OCI-LY1 (cell line): ENCODE results near the gene LIMS2.

ENCODE experiments used
- H2AFZ ChIP-seq: fragments of 200-600 bp; sonication (generic), shearing (Covaris generic); 2 replicates; pipeline ENCODE4 v1.6.0; 2014; ENCODE audit warnings: antibody characterized with exemption, mild to moderate bottlenecking, low read length
- H3F3A ChIP-seq: fragments of 200-600 bp; sonication (generic), shearing (Covaris generic); 2 replicates; pipeline ENCODE4 v1.6.0; 2014; ENCODE audit warnings: mild to moderate bottlenecking, antibody characterized with exemption, low read length, moderate library complexity; ENCODE audit not compliant: insufficient read depth
- H3K27ac ChIP-seq: fragments of 200-600 bp; sonication (generic); 2 replicates; pipeline ENCODE4 v1.5.1; 2014; ENCODE audit warnings: low read length, mixed run types, mild to moderate bottlenecking, low read depth; ENCODE audit not compliant: poor library complexity, severe bottlenecking
- H3K27me3 ChIP-seq: fragments of 200-600 bp; sonication (generic); 2 replicates; pipeline ENCODE4 v1.6.0; 2014; ENCODE audit warnings: antibody characterized with exemption, mild to moderate bottlenecking, low read length, moderate library complexity; ENCODE audit not compliant: insufficient read depth
- H3K36me3 ChIP-seq: fragments of 200-600 bp; sonication (generic); 2 replicates; pipeline ENCODE4 v1.6.1; 2014; ENCODE audit warnings: mild to moderate bottlenecking, antibody characterized with exemption, low read length, moderate library complexity, mixed read lengths; ENCODE audit not compliant: insufficient read depth
- H3K4me1 ChIP-seq: fragments of 200-600 bp; sonication (generic); 2 replicates; pipeline ENCODE4 v1.5.1; 2014; ENCODE audit warnings: mild to moderate bottlenecking, low read length, moderate library complexity; ENCODE audit not compliant: insufficient read depth, severe bottlenecking
- H3K4me2 ChIP-seq: fragments of 200-600 bp; sonication (generic), shearing (Covaris generic); 2 replicates; pipeline ENCODE4 v1.6.1; 2014; ENCODE audit warnings: low read length
- H3K4me3 ChIP-seq: fragments of 200-600 bp; sonication (generic); 2 replicates; pipeline ENCODE4 v1.5.1; 2014; ENCODE audit warnings: low read length, low read depth, mild to moderate bottlenecking, mixed read lengths; ENCODE audit not compliant: poor library complexity, severe bottlenecking
- H3K79me2 ChIP-seq: fragments of 200-600 bp; shearing (Covaris generic); 2 replicates; pipeline ENCODE4 v1.6.1; 2016; ENCODE audit warnings: mixed run types, low read length, mixed read lengths; ENCODE audit not compliant: insufficient read depth
- H3K9ac ChIP-seq: fragments of 200-600 bp; sonication (generic), shearing (Covaris generic); 2 replicates; pipeline ENCODE4 v1.6.1; 2014; ENCODE audit warnings: mild to moderate bottlenecking, low read length, mixed read lengths
- H3K9me2 ChIP-seq: fragments of 200-600 bp; sonication (generic), shearing (Covaris generic); 2 replicates; pipeline ENCODE4 v1.6.1; 2014; ENCODE audit warnings: low read depth, mild to moderate bottlenecking, low read length, mixed read lengths
- H3K9me3 ChIP-seq: fragments of 200-600 bp; shearing (Covaris generic); 2 replicates; pipeline ENCODE4 v1.6.1; 2014; ENCODE audit warnings: low read length, mixed read lengths
- H4K20me1 ChIP-seq: fragments of 200-600 bp; sonication (generic), shearing (Covaris generic); 2 replicates; pipeline ENCODE4 v1.6.0; 2016; ENCODE audit warnings: mild to moderate bottlenecking, low read length; ENCODE audit not compliant: insufficient read depth
- CTCF ChIP-seq: fragments of 200-600 bp; sonication (generic), shearing (Covaris generic); IDR thresholded peaks from 2 replicates; pipeline ENCODE4 v1.5.1; 2017; ENCODE audit warnings: mild to moderate bottlenecking, antibody characterized with exemption, low read length, moderate library complexity, mixed read lengths
- EZH2 ChIP-seq: fragments of 200-600 bp; sonication (generic), shearing (Covaris generic); IDR thresholded peaks from 2 replicates; pipeline ENCODE4 v1.8.0; 2017; ENCODE audit warnings: borderline replicate concordance, mixed run types, mild to moderate bottlenecking, antibody characterized with exemption, low read length, moderate library complexity, mixed read lengths

Gene LIMS2

GRCh38 chr2:127680706-127681287 lies 5.5 kb upstream of the LIMS2 start:
- Histone ChIP-seq H3K27ac (no peak overlapping the region), H3K4me3 (no peak overlapping the region)
- no peak for TF ChIP-seq CTCF
- no peak for TF ChIP-seq EZH2

GRCh38 chr2:127679680-127680361 lies 4.5 kb upstream of the LIMS2 start:
- Histone ChIP-seq H3K4me2 (no peak overlapping the region), H3K4me3 (no peak overlapping the region), H3K9me3 (no peaks in the 10 kb centered on the region), H2AFZ (no peak overlapping the region), H3K79me2 (no peaks in the 10 kb centered on the region), H3K27ac (no peak overlapping the region), H4K20me1 (no peaks in the 10 kb centered on the region), H3K4me1 (no peaks in the 10 kb centered on the region), H3F3A (no peaks in the 10 kb centered on the region), H3K27me3 (peaks cover 15% of the 10 kb centered on the region; the same call in 1 of the 2 replicates), H3K9me2 (no peaks in the 10 kb centered on the region), H3K9ac (no peak overlapping the region), H3K36me3 (no peaks in the 10 kb centered on the region)
- TF ChIP-seq CTCF (no peak), EZH2 (no peak)

More at GRCh38 chr2:127680706-127681287, 5.5 kb upstream of the LIMS2 start:
- H3K9ac ChIP-seq: no peak overlapping the region
- no peaks in the 10 kb centered on the region for H3F3A ChIP-seq
- no peak overlapping the region for H2AFZ ChIP-seq
- H3K9me3 ChIP-seq: no peaks in the 10 kb centered on the region
- no peaks in the 10 kb centered on the region for H3K79me2 ChIP-seq
- no peaks in the 10 kb centered on the region for H4K20me1 ChIP-seq
- H3K36me3 ChIP-seq: no peaks in the 10 kb centered on the region
- H3K4me2 ChIP-seq: no peak overlapping the region
- peaks cover 12% of the 10 kb centered on the region; the same call in 1 of the 2 replicates for H3K27me3 ChIP-seq
- no peaks in the 10 kb centered on the region for H3K9me2 ChIP-seq
- H3K4me1 ChIP-seq: no peaks in the 10 kb centered on the region

- Histone ChIP-seq H3K4me2 (no peak overlapping the region), H3K9ac (no peak overlapping the region), H3K79me2 (no peaks in the 10 kb centered on the region), H3K27ac (no peak overlapping the region), H3K4me3 (no peak overlapping the region), H3K9me3 (no peaks in the 10 kb centered on the region), H4K20me1 (no peaks in the 10 kb centered on the region), H2AFZ (no peak overlapping the region), H3F3A (no peaks in the 10 kb centered on the region), H3K4me1 (no peaks in the 10 kb centered on the region), H3K9me2 (no peaks in the 10 kb centered on the region), H3K27me3 (peaks cover 15% of the 10 kb centered on the region; the same call in 1 of the 2 replicates), H3K36me3 (no peaks in the 10 kb centered on the region)
- TF ChIP-seq CTCF: no peak
- TF ChIP-seq EZH2: no peak
These were observed 3.7 kb upstream of the LIMS2 start for GRCh38 chr2:127678991-127679390.
